Sigmoid colon (tissue), 4 donors: ENCODE measurements around the gene CYP2C9.

Experiments
- EP300 ChIP-seq, 4 donors: sonication (generic); formaldehyde crosslinking; IDR thresholded peaks; one replicate each; pipeline ENCODE4 v1.6.1; 2017; ENCODE audit warnings: antibody characterized with exemption in 4 of 4
- POLR2A ChIP-seq, 2 donors: fragments of 450-650 bp; IDR thresholded peaks; one replicate each; pipeline ENCODE4 v1.6.1; 2016; ENCODE audit warnings: antibody characterized with exemption in 2 of 2, mild to moderate bottlenecking in 2 of 2, moderate library complexity in 2 of 2
- TF ChIP-seq, protein P1 (sequence below), 4 experiments: fragments of 450-650 bp in 3 of 4; fragments of 200-600 bp in 1 of 4; IDR thresholded peaks; one replicate each; pipeline ENCODE4 v1.5.1; 2016 to 2019; ENCODE audit warnings: antibody characterized with exemption in 4 of 4, mild to moderate bottlenecking in 3 of 4, moderate library complexity in 2 of 4

DNA sequence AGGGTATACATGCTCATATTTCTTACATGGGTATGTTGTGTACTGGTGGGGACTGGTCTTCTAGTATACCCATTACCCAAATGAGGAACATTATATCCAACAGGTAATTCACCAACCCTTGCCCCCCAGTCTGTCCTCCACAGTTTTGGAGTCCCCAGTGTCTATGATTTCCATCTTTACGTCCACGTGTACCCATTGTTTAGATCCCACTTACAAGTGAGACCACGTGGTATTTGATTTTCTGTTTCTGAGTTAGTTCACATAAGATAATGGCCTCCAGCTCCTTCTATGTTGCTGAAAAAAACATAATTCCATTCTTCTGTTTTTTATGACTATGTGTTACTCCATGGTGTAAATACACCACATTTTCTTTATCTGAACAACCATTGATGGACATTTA, 49.3 kb upstream of the CYP2C9 start:
- TF ChIP-seq, protein P1, sequence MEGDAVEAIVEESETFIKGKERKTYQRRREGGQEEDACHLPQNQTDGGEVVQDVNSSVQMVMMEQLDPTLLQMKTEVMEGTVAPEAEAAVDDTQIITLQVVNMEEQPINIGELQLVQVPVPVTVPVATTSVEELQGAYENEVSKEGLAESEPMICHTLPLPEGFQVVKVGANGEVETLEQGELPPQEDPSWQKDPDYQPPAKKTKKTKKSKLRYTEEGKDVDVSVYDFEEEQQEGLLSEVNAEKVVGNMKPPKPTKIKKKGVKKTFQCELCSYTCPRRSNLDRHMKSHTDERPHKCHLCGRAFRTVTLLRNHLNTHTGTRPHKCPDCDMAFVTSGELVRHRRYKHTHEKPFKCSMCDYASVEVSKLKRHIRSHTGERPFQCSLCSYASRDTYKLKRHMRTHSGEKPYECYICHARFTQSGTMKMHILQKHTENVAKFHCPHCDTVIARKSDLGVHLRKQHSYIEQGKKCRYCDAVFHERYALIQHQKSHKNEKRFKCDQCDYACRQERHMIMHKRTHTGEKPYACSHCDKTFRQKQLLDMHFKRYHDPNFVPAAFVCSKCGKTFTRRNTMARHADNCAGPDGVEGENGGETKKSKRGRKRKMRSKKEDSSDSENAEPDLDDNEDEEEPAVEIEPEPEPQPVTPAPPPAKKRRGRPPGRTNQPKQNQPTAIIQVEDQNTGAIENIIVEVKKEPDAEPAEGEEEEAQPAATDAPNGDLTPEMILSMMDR (IDR thresholded peaks at IDR 0.05), result no peak
- TF ChIP-seq POLR2A (IDR thresholded peaks at IDR 0.05) (no peak), EP300 (IDR thresholded peaks at IDR 0.05) (no peak)
